PC-3 (cell line): ENCODE measurements around the gene SMAD3.

ENCODE experiments used
- CTCF ChIP-seq: fragments of 300-600 bp; sonication (generic); conservative IDR thresholded peaks from 2 replicates; pipeline ENCODE4 v1.5.1; 2017; ENCODE audit warnings: antibody characterized with exemption, low read depth, mild to moderate bottlenecking, low read length
- EZH2 ChIP-seq: fragments of 300-600 bp; sonication (generic); IDR thresholded peaks from one replicate; pipeline ENCODE4 v1.6.1; 2017; ENCODE audit warnings: antibody characterized with exemption, mild to moderate bottlenecking, low read length; ENCODE audit not compliant: unreplicated experiment

DNA sequence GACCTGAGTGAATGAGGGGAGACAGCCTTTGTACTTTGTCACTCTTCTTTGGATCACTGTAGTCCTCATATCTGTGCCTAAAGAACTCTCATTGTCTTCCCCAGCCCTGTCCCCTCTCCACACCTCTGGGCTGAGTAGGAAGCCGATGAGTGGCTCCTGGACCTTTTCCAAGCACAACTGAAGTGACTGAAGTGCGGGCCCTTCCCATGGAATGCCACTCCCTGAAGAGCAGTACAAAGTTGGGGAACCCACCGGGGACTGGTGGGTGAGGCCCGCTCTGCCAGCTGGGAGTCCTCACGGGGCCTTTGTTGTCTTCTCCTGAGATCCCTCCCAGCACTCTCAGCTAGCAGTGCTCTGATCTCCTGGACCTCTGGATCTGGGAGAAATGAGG, 99.0 kb downstream of the SMAD3 start:
- no peak for TF ChIP-seq EZH2
- no peak for TF ChIP-seq CTCF
